HepG2 (cell line): ENCODE data around the gene BAIAP2L2.

ENCODE experiments used
- CEBPG ChIP-seq: IDR thresholded peaks from 2 replicates; pipeline ENCODE4 v1.6.1; 2016
- CENPBD1 ChIP-seq: sonication (generic); formaldehyde crosslinking; IDR thresholded peaks from 2 replicates; pipeline ENCODE4 v1.8.0; 2022; ENCODE audit warnings: missing genetic modification reagents, low read depth, mild to moderate bottlenecking, borderline replicate concordance
- CTCF ChIP-seq: sonication (generic); formaldehyde crosslinking; IDR thresholded peaks from 2 replicates; pipeline ENCODE4 v1.5.0; 2020; ENCODE audit warnings: mild to moderate bottlenecking, missing genetic modification reagents, moderate library complexity
- ELF4 ChIP-seq: sonication (generic); formaldehyde crosslinking; IDR thresholded peaks from 2 replicates; pipeline ENCODE4 v1.5.0; 2020; ENCODE audit warnings: missing genetic modification reagents, mild to moderate bottlenecking, moderate library complexity, borderline replicate concordance
- FOXC1 ChIP-seq: sonication (generic); formaldehyde crosslinking; IDR thresholded peaks from 2 replicates; pipeline ENCODE4 v1.8.0; 2022; ENCODE audit warnings: mild to moderate bottlenecking, missing genetic modification reagents, borderline replicate concordance
- HOXD1 ChIP-seq: sonication (generic); formaldehyde crosslinking; IDR thresholded peaks from 2 replicates; pipeline ENCODE4 v1.5.0; 2020; ENCODE audit warnings: missing genetic modification reagents
- NR1H2 ChIP-seq: sonication (generic); formaldehyde crosslinking; IDR thresholded peaks from 2 replicates; pipeline ENCODE4 v1.8.1; 2022; ENCODE audit warnings: low read depth, missing genetic modification reagents, borderline replicate concordance
- STAG1 ChIP-seq: sonication (generic); formaldehyde crosslinking; IDR thresholded peaks from 2 replicates; pipeline ENCODE4 v1.4.0; 2020; ENCODE audit warnings: missing genetic modification reagents
- ZFY ChIP-seq: sonication (generic); formaldehyde crosslinking; IDR thresholded peaks from 2 replicates; pipeline ENCODE4 v1.4.0; 2020; ENCODE audit warnings: missing genetic modification reagents
- ZNF224 ChIP-seq: sonication (generic); formaldehyde crosslinking; IDR thresholded peaks from 2 replicates; pipeline ENCODE4 v1.5.0; 2020; ENCODE audit warnings: mild to moderate bottlenecking, missing genetic modification reagents
- ZNF329 ChIP-seq: sonication (generic); formaldehyde crosslinking; IDR thresholded peaks from 2 replicates; pipeline ENCODE4 v1.9.0; 2021; ENCODE audit warnings: low read depth, mild to moderate bottlenecking, missing genetic modification reagents
- ZNF362 ChIP-seq: sonication (generic); formaldehyde crosslinking; IDR thresholded peaks from 2 replicates; pipeline ENCODE4 v1.4.0; 2020; ENCODE audit warnings: missing genetic modification reagents, mild to moderate bottlenecking, borderline replicate concordance
- ZNF781 ChIP-seq: sonication (generic); formaldehyde crosslinking; IDR thresholded peaks from 2 replicates; pipeline ENCODE4 v1.5.1; 2020; ENCODE audit warnings: borderline replicate concordance, mild to moderate bottlenecking, missing genetic modification reagents; ENCODE audit errors: not compliant biosample characterization

GRCh38 chr22:38127869-38128268 is 17.4 kb upstream of the BAIAP2L2 start:
- TF ChIP-seq HOXD1 (CRISPR knock-in tag) = no peak
- TF ChIP-seq FOXC1 (CRISPR knock-in tag) = no peak
- TF ChIP-seq CTCF = no peak
- TF ChIP-seq ZFY (CRISPR knock-in tag) = no peak
- TF ChIP-seq STAG1 (CRISPR knock-in tag) = no peak
- TF ChIP-seq ZNF781 (CRISPR knock-in tag) = no peak
- TF ChIP-seq ZNF362 (CRISPR knock-in tag) = no peak
- TF ChIP-seq NR1H2 (CRISPR knock-in tag) = no peak
- no peak for TF ChIP-seq CENPBD1 (CRISPR knock-in tag)
- TF ChIP-seq CEBPG = no peak
- no peak for TF ChIP-seq ZNF329 (CRISPR knock-in tag)
- no peak for TF ChIP-seq ELF4 (CRISPR knock-in tag)
- TF ChIP-seq ZNF224 = no peak
